KOPT-K1 (cell line): ENCODE results near the gene LOXL1.
"Not testable (repeated sequence)": the region's sequence is repeated elsewhere in the genome, so short reads cannot be mapped to it uniquely, and the experiment has no call there.

Source experiments
- H3K27ac ChIP-seq: fragments of 200-600 bp; sonication (generic); 2 replicates; pipeline ENCODE4 v1.5.1; 2016; ENCODE audit warnings: antibody characterized with exemption, mild to moderate bottlenecking, low read depth, low read length; ENCODE audit not compliant: poor library complexity, severe bottlenecking
- H3K36me3 ChIP-seq: fragments of 200-600 bp; sonication (generic); 2 replicates; pipeline ENCODE4 v1.5.1; 2017; ENCODE audit warnings: antibody characterized with exemption, mild to moderate bottlenecking, low read length, moderate library complexity; ENCODE audit not compliant: insufficient read depth
- H3K9me3 ChIP-seq: fragments of 200-600 bp; sonication (generic); 2 replicates; pipeline ENCODE4 v1.5.1; 2017; ENCODE audit warnings: antibody characterized with exemption, low read length, mild to moderate bottlenecking; ENCODE audit not compliant: insufficient read depth, poor library complexity, severe bottlenecking

Gene LOXL1

GRCh38 chr15:73937296-73937695, 11.0 kb downstream of the LOXL1 start:
- Histone ChIP-seq H3K36me3 (no peaks in the 10 kb centered on the region), H3K9me3 (no peaks in the 10 kb centered on the region), H3K27ac (no peak overlapping the region)

DNA sequence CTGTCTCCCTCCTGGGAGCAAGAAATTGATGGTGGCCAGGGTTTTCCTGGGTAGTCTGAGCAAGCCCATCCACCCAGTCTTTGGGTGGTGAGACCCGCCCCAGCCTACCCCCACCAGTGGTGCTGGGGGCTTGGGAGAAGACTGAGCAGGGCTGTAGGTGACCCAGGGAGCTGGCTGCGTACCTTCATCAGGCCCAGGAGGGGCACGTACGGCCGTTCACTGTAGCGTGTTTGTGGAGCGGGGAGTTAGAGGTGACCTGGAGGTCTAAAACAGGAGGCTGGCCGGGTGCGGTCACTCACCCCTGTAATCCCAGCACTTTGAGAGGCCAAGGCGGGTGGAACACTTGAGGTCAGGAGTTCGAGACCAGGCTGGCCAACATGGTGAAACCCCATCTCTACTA, 11.5 kb downstream of the LOXL1 start:
- Histone ChIP-seq H3K27ac (no peak overlapping the region), H3K36me3 (no peaks in the 10 kb centered on the region), H3K9me3 (no peaks in the 10 kb centered on the region)

DNA sequence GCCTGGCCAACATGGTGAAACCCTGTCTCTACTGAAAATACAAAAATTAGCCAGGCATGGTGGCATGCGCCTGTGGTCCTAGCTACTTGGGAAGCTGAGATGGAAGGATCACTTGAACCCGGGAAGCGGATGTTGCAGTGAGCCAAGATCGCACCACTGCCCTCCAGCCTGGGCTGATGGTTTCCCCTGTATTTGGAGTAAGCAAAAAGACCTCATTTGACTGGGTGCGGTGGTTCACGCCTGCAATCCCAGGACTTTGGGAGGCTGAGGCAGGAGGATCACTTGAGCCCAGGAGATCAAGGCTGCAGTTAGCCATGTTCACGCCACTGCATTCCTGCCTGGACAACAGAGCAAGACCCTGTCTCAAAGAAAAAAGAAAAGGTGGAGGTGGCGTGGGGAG, 12.3 kb downstream of the LOXL1 start:
- not testable (repeated sequence) for H3K27ac ChIP-seq, H3K36me3 ChIP-seq, H3K9me3 ChIP-seq

- Histone ChIP-seq H3K36me3 (no peaks in the 10 kb centered on the region), H3K27ac (no peak overlapping the region), H3K9me3 (no peaks in the 10 kb centered on the region)
Measured at GRCh38 chr15:73939138-73939537, 12.9 kb downstream of the LOXL1 start.

DNA sequence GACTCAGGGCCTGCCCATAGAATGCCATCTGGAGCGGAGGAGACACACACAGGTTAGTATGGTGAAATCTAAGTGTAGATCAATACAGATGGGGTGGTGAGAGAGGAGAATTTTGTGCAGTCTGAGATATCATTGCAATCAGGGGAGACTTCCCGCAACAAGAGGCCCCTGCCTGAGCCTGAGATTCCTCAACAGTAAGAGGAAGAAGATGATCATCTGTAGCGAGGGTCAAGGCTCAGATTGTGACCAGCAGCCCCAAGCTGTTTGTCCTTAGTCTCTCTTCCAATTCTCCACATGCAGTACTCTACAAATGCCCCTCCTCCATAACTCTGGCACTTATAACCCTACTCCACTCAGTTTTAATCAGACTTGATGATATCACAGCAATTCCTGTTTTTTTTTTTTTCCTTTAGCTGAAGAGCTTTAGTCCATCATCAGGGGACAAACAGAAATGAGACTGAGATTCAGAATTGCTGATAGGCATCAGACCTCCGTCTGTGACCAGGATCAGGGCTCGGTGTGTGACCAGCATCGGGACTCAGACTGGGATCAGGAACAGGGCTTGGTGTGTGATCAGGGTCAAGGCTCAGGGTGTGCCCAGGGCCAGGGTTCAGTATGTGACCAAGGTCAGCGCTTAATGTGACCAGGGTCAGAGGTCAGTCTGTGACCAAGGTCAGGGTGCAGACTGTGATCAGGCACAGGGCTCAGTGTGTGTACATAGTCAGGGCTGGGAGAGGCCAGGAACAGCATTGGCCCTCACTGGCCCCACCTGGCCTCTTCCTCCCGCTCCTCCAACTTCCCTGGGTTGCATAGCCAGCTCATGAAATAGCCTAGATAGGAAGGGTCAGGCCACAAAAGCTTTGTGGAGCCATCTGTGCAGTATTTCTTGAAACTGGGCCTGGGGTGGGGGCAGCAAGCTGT, 14.1 kb downstream of the LOXL1 start:
- Histone ChIP-seq H3K27ac (no peak overlapping the region), H3K9me3 (no peaks in the 10 kb centered on the region), H3K36me3 (no peaks in the 10 kb centered on the region)

DNA sequence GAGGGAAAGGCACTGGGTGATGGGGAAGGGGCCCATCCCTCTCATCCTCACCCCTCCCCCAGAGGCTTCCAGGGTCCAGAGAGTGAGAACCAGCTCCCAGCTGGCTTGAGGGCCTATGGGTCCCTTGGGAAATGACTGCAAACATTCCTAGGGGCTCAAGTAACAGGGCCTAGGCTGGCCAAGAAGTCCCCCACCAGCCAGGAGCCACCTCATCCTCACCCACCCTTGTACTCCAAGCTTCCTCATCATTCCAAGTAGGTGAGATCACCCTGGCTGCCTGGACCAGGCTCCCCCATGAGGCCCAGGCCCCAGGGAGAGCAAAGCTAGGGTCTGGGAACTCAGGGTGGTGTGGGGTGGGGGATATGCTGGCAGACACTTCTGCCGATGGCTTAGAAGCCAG, 14.8 kb downstream of the LOXL1 start:
- Histone ChIP-seq H3K36me3 (no peaks in the 10 kb centered on the region), H3K27ac (no peak overlapping the region), H3K9me3 (no peaks in the 10 kb centered on the region)

GRCh38 chr15:73941449-73941848, 15.2 kb downstream of the LOXL1 start:
- Histone ChIP-seq H3K9me3 (no peaks in the 10 kb centered on the region), H3K36me3 (no peaks in the 10 kb centered on the region), H3K27ac (no peak overlapping the region)

DNA sequence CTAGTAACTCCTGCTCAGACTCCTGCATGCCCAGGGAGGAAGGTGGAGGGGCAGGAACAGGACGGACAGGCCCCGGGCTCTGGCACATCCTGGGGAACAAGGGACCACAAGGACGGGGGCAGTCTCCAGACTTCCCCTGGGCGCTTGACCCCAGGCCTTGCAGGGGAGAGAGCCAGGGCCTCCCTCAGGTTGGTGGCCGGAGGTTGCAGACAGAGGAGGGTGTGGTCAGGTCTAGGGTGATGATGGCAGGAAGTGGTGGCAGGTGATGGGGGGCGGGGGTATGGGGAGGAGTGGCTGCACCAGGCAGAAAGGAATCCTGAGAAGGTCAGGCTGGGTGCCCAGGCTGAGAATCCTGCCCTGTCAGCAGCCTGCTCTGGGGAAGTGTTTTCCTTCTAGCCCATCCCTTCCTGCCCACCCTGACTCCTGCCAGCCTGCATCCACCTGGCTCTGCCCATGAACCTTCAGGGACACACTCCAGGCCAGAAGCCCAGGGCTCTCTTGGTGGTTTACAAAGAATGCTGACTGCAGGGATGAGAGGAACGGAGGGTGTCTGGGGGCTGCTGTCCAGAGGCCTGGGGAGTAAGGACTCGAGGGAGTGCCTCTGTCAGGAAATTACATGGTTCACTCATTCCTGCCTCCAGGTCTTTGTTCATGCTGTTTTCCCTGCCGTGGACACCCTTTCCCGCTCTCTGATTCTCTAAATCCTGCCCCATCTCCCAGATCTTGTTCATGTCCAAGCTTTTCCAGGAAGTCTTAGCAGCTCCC, 15.8 kb downstream of the LOXL1 start:
- Histone ChIP-seq H3K27ac (no peak overlapping the region), H3K9me3 (no peaks in the 10 kb centered on the region), H3K36me3 (no peaks in the 10 kb centered on the region)

DNA sequence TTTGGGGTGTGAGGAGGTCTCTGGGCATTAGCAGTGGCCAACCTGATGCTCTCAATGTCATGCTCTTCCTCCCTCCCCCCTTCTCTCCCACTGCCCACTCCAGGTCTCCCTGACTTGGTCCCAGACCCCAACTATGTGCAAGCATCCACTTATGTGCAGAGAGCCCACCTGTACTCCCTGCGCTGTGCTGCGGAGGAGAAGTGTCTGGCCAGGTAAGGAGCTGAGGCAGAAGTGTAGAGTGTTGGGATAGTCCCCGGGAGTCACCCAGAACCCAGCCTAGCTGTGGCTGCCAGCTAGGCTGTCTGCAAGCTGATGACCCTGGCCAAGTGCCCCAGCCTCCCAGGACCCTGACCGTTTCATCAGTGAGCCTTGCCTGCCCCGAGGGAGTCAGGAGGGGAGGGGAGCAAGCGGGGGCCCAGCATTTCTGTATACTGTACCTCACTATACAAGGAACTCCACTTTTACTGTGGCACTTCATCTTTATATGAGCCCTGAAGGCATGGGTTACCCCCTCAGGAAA, 16.5 kb downstream of the LOXL1 start:
- no peak overlapping the region for H3K27ac ChIP-seq
- H3K36me3 ChIP-seq = no peaks in the 10 kb centered on the region

GRCh38 chr15:73944161-73945129, 18.2 kb downstream of the LOXL1 start:
- no peak overlapping the region for H3K27ac ChIP-seq
- H3K9me3 ChIP-seq = no peaks in the 10 kb centered on the region
- no peaks in the 10 kb centered on the region for H3K36me3 ChIP-seq

More for the DNA sequence above, 16.5 kb downstream of the LOXL1 start:
- H3K9me3 ChIP-seq = no peaks in the 10 kb centered on the region

DNA sequence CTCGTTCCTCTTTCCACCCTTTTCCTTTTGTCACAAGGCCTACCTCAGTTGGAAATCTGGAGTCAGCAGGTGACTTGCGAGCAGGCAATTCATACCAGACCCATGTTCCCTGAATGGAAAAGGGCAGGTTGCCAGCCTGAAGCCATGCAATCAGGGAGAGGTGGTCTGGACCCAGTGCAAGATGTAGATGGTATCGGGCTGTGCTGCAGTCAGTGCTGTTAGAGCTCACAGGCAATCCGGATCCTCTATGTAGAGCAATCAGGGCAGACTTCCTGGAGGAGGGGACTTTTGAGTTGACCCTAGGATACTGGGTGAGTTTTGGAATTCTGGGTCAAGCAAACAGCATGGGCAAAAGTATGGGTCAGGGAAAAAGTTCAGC, 18.9 kb downstream of the LOXL1 start:
- Histone ChIP-seq H3K27ac (no peak overlapping the region), H3K9me3 (no peaks in the 10 kb centered on the region), H3K36me3 (no peaks in the 10 kb centered on the region)

DNA sequence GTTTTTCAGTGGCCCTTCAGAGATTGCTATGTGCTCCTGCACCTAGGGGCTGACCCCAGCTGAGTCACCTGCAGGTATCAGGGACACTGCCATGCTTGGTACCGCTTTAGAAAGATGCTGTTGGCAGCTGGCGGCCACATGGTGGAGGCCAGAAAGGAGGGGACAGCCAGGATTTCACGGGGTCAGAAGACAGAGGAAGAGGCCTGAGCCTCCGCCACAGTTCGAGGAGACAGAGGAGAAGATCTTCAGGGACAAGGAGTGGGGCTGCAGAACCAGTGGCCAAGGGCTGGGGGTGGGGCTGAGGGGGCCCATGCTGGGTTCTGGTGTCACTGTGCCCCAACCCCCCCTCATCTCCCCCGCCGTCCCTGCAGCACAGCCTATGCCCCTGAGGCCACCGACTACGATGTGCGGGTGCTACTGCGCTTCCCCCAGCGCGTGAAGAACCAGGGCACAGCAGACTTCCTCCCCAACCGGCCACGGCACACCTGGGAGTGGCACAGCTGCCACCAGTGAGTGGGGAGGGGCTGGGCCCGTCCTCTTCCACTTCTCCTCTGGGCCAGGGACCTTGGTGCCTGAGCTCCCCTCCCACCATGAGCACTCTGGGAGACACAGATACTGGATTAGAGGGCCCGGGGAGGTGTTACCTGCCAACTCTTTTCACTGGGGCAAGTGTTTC, 19.9 kb downstream of the LOXL1 start:
- no peaks in the 10 kb centered on the region for H3K9me3 ChIP-seq
- H3K27ac ChIP-seq = peak overlapping the region; percentile 17
- no peaks in the 10 kb centered on the region for H3K36me3 ChIP-seq

- no peaks in the 10 kb centered on the region for H3K36me3 ChIP-seq
- H3K9me3 ChIP-seq = no peaks in the 10 kb centered on the region
- H3K27ac ChIP-seq = no peak overlapping the region
Measured at GRCh38 chr15:73946795-73947370, 20.6 kb downstream of the LOXL1 start.

DNA sequence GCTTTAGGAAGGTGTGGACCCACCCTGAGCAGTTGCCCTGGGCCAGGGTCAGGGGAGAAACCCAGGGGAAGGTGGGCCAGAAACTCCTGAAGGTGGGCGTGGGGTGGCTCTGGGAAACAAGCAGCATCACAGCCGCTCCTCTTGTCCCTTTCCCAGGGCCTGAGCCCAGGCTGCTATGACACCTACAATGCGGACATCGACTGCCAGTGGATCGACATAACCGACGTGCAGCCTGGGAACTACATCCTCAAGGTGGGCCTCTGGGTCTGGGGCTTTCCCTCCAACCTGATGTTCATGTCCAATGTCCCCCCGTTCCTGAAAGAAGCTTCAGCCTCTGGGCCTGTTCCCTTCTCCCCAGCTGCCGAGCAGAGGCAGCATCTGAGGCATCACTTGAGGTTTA, 21.4 kb downstream of the LOXL1 start:
- Histone ChIP-seq H3K27ac (no peak overlapping the region), H3K36me3 (no peaks in the 10 kb centered on the region), H3K9me3 (no peaks in the 10 kb centered on the region)
